Measurements from ENCODE around the gene TSPEAR.

Gene TSPEAR

GRCh38 chr21:44456214-44456914 is 255.0 kb downstream of the TSPEAR start:
- DNase-seq = no peak

GRCh38 chr21:44455524-44456213 is 255.7 kb downstream of the TSPEAR start:
- no peak for DNase-seq

- DNase-seq = peak; percentile 61
These were observed 256.4 kb downstream of the TSPEAR start, which contains the start of gene LRRC3 for GRCh38 chr21:44454747-44455523. LRRC3 (plus strand) TSS chr21:44455510; CDS start chr21:44456645, 1,135 bp downstream.

DNA sequence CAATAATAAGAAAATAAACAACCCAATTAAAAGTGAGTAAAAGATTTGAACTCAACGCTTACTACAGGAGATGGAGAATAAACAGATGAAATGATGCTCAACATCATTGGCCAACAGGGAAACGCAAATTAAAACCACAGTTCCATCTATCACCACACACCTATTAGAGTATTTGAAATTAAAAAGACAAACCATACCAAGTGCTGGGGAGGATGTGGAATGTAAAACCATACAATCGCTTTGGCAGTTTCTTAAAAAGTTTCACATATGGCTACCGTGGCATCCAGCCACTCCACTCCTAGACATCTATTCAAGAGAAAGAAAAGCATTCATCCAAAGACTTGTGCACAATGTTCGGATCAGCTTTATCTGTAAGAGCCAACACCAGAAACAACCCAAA is 257.3 kb downstream of the TSPEAR start:
- no peak for DNase-seq

- DNase-seq = no peak
These were observed 258.3 kb downstream of the TSPEAR start for GRCh38 chr21:44453120-44453519.

- no peak for DNase-seq
These were observed 260.4 kb downstream of the TSPEAR start for GRCh38 chr21:44450999-44451398.

- no peak for DNase-seq
These were observed 261.0 kb downstream of the TSPEAR start for GRCh38 chr21:44450402-44450801.

DNA sequence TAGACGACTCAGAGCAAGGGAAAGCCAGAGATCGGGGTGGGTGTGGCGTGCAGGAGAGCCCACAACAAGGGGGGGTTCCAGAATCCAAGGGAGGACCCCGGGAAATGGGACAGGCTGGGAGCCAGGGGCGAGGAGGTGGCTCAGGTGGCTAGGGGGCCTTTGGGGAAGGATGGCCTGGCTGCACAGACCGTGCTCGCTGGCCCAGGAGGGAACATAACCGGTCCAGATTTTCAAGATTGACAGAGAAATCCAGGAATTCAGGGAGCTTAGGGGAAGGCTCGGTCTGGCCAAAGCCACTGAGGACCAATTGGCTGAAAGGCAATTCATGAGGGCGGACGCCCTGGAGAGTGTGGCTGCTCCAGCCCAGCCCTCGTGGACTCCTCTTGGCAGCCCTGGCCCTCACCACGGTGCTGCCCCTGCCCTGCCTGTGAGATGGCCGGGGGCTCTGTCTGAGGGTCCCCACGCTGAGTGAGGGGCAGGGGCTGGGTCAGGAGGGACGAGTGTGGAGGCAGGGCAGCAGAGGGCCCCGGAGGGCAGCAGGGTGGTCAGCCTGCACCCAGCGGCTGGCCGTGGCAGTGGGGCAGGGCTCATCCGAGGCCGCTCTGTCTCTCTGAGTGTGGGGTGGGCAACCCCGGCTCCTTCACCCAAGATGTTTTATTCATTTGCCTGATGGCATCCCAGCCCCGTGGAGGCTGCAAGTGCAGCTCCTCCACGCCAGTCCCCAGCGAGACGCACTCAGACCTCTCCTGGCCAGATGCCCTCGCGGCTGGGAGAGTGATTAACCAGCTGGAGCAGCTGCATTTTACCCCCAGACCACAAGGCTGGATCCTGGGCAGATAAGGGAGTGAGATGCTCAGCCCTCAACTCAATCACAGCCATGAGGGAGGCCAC is 261.7 kb downstream of the TSPEAR start:
- peak; percentile 54 for DNase-seq

- no peak for DNase-seq
These were observed 262.7 kb downstream of the TSPEAR start for GRCh38 chr21:44448651-44449131.
